Parathyroid adenoma (tissue), 2 donors: ENCODE results near the gene ABCC10.
"Not testable (repeated sequence)": the region's sequence is repeated elsewhere in the genome, so short reads cannot be mapped to it uniquely, and the experiment has no call there.

ENCODE experiments used
- H2AFZ ChIP-seq: fragments of 300-600 bp; sonication (generic); one replicate; pipeline ENCODE4 v1.7.0; 2017; ENCODE audit warnings: antibody characterized with exemption, mild to moderate bottlenecking
- H3K27ac ChIP-seq: fragments of 300-600 bp; sonication (generic); one replicate; pipeline ENCODE4 v1.7.0; 2017
- H3K27me3 ChIP-seq: fragments of 300-600 bp; sonication (generic); one replicate; pipeline ENCODE4 v1.7.0; 2017; ENCODE audit warnings: low read length; ENCODE audit not compliant: control insufficient read depth, insufficient read depth
- H3K36me3 ChIP-seq: fragments of 300-600 bp; sonication (generic); one replicate; pipeline ENCODE4 v1.7.0; 2017; ENCODE audit warnings: low read length; ENCODE audit not compliant: control insufficient read depth, insufficient read depth
- H3K4me1 ChIP-seq: fragments of 300-600 bp; sonication (generic); one replicate; pipeline ENCODE4 v1.7.0; 2017; ENCODE audit warnings: control low read depth
- H3K4me2 ChIP-seq: fragments of 300-600 bp; sonication (generic); one replicate; pipeline ENCODE4 v1.7.0; 2017; ENCODE audit warnings: low read length
- H3K4me3 ChIP-seq: fragments of 300-600 bp; sonication (generic); one replicate; pipeline ENCODE4 v1.7.0; 2017; ENCODE audit warnings: low read depth, low read length
- H3K79me2 ChIP-seq: fragments of 300-600 bp; sonication (generic); one replicate; pipeline ENCODE4 v1.7.0; 2017; ENCODE audit warnings: control low read depth
- H3K9ac ChIP-seq: fragments of 300-600 bp; sonication (generic); one replicate; pipeline ENCODE4 v1.7.0; 2017; ENCODE audit warnings: mild to moderate bottlenecking
- H3K9me3 ChIP-seq: fragments of 300-600 bp; sonication (generic); one replicate; pipeline ENCODE4 v1.7.0; 2017; ENCODE audit warnings: low read length; ENCODE audit not compliant: control insufficient read depth
- TF ChIP-seq, protein P1 (sequence below): fragments of 300-600 bp; sonication (generic); IDR thresholded peaks from one replicate; pipeline ENCODE4 v1.7.0; 2017; ENCODE audit warnings: antibody characterized with exemption, mild to moderate bottlenecking
- donor health status: primary hyperparathyroidism.

The ABCC10 gene

GRCh38 chr6:43401730-43402129 lies 25.6 kb upstream of the ABCC10 start:
- Histone ChIP-seq H3K4me1 (peaks cover 11% of the 10 kb centered on the region), H3K27ac (no peak overlapping the region), H3K9me3 (no peaks in the 10 kb centered on the region), H3K9ac (no peak overlapping the region), H3K4me3 (no peak overlapping the region), H3K4me2 (no peak overlapping the region), H2AFZ (no peak overlapping the region), H3K27me3 (no peaks in the 10 kb centered on the region), H3K36me3 (no peaks in the 10 kb centered on the region), H3K79me2 (no peaks in the 10 kb centered on the region)
- TF ChIP-seq, protein P1, sequence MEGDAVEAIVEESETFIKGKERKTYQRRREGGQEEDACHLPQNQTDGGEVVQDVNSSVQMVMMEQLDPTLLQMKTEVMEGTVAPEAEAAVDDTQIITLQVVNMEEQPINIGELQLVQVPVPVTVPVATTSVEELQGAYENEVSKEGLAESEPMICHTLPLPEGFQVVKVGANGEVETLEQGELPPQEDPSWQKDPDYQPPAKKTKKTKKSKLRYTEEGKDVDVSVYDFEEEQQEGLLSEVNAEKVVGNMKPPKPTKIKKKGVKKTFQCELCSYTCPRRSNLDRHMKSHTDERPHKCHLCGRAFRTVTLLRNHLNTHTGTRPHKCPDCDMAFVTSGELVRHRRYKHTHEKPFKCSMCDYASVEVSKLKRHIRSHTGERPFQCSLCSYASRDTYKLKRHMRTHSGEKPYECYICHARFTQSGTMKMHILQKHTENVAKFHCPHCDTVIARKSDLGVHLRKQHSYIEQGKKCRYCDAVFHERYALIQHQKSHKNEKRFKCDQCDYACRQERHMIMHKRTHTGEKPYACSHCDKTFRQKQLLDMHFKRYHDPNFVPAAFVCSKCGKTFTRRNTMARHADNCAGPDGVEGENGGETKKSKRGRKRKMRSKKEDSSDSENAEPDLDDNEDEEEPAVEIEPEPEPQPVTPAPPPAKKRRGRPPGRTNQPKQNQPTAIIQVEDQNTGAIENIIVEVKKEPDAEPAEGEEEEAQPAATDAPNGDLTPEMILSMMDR: no peak

DNA sequence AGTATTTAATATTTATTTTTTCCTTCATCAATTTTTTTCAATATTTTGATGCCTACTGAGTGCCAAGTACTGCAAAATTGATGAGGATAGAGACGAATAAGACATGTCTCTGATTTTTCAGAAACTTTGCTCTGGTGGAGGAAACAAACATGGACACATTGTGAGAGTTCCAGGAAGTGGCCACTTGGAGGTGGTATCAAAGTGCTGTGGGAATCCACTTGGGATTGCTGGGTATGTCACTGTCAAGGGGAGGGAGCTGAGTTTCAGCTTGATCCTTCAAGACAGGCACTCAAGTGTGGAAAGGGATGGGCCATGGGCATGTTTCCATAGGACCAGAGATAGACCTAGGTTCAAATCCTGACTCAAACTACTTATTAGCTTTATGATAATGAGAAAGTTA lies 24.5 kb upstream of the ABCC10 start:
- Histone ChIP-seq H3K27me3 (no peaks in the 10 kb centered on the region), H3K9me3 (no peaks in the 10 kb centered on the region)

GRCh38 chr6:43405354-43405753 lies 22.0 kb upstream of the ABCC10 start:
- no peaks in the 10 kb centered on the region for H3K27me3 ChIP-seq
- peaks cover 1% of the 10 kb centered on the region for H3K4me1 ChIP-seq
- H3K9me3 ChIP-seq: no peaks in the 10 kb centered on the region
- no peak overlapping the region for H3K27ac ChIP-seq
- no peaks in the 10 kb centered on the region for H3K79me2 ChIP-seq
- no peaks in the 10 kb centered on the region for H3K36me3 ChIP-seq
- no peak overlapping the region for H3K4me3 ChIP-seq
- TF ChIP-seq, protein P1: no peak
- H3K4me2 ChIP-seq: no peak overlapping the region
- H3K9ac ChIP-seq: no peak overlapping the region
- H2AFZ ChIP-seq: no peak overlapping the region

More for the DNA sequence above, 24.5 kb upstream of the ABCC10 start:
- H3K4me1 ChIP-seq: peaks cover 11% of the 10 kb centered on the region
- H3K9ac ChIP-seq: no peak overlapping the region
- H3K4me2 ChIP-seq: no peak overlapping the region
- H3K27ac ChIP-seq: no peak overlapping the region
- no peak overlapping the region for H2AFZ ChIP-seq
- no peaks in the 10 kb centered on the region for H3K36me3 ChIP-seq
- H3K79me2 ChIP-seq: no peaks in the 10 kb centered on the region
- TF ChIP-seq, protein P1: no peak
- H3K4me3 ChIP-seq: no peak overlapping the region

GRCh38 chr6:43407296-43407695 lies 20.0 kb upstream of the ABCC10 start:
- H3K4me3 ChIP-seq: no peak overlapping the region
- H3K9me3 ChIP-seq: no peaks in the 10 kb centered on the region
- no peak overlapping the region for H3K4me2 ChIP-seq
- no peak overlapping the region for H3K27ac ChIP-seq
- no peak overlapping the region for H3K9ac ChIP-seq
- H3K79me2 ChIP-seq: no peaks in the 10 kb centered on the region
- no peaks in the 10 kb centered on the region for H3K36me3 ChIP-seq
- no peak overlapping the region for H2AFZ ChIP-seq
- H3K4me1 ChIP-seq: no peaks in the 10 kb centered on the region
- TF ChIP-seq, protein P1: no peak
- no peaks in the 10 kb centered on the region for H3K27me3 ChIP-seq

- Histone ChIP-seq H3K27ac (no peak overlapping the region), H3K36me3 (no peaks in the 10 kb centered on the region), H3K4me3 (no peak overlapping the region), H3K4me2 (no peak overlapping the region), H3K9ac (no peak overlapping the region), H3K79me2 (no peaks in the 10 kb centered on the region), H3K27me3 (no peaks in the 10 kb centered on the region), H2AFZ (no peak overlapping the region), H3K4me1 (no peaks in the 10 kb centered on the region), H3K9me3 (no peaks in the 10 kb centered on the region)
- TF ChIP-seq, protein P1: no peak
Observed at GRCh38 chr6:43408259-43408658, 19.1 kb upstream of the ABCC10 start.

- not testable (repeated sequence) for H3K79me2 ChIP-seq, H3K4me3 ChIP-seq
Observed at GRCh38 chr6:43410776-43411175, 16.6 kb upstream of the ABCC10 start.

More at GRCh38 chr6:43410776-43411175, 16.6 kb upstream of the ABCC10 start:
- H2AFZ ChIP-seq, H3K27me3 ChIP-seq, H3K9me3 ChIP-seq, H3K4me2 ChIP-seq, H3K36me3 ChIP-seq, H3K4me1 ChIP-seq, H3K9ac ChIP-seq, H3K27ac ChIP-seq: not testable (repeated sequence)
